GM19193 (cell line): Measurements from ENCODE around the gene CCR5.

ENCODE experiments used
- POLR2A ChIP-seq: IDR thresholded peaks from 4 replicates; pipeline ENCODE4 v1.6.1; 2011; ENCODE audit not compliant: insufficient read depth, insufficient read length; ENCODE audit errors: extremely low read depth

The CCR5 gene

GRCh38 chr3:46354478-46354877, 16.3 kb upstream of the CCR5 start:
- TF ChIP-seq POLR2A, result no peak

- TF ChIP-seq POLR2A, result no peak
These were observed 15.8 kb upstream of the CCR5 start for GRCh38 chr3:46354984-46355383.

GRCh38 chr3:46356276-46356675, 14.5 kb upstream of the CCR5 start:
- TF ChIP-seq POLR2A, result no peak

GRCh38 chr3:46356909-46357308, 13.8 kb upstream of the CCR5 start:
- no peak for TF ChIP-seq POLR2A

- no peak for TF ChIP-seq POLR2A
These were observed 12.3 kb upstream of the CCR5 start for GRCh38 chr3:46358466-46358865.

GRCh38 chr3:46359733-46360493, 10.8 kb upstream of the CCR5 start:
- TF ChIP-seq POLR2A, result no peak

- TF ChIP-seq POLR2A, result no peak
These were observed 9.8 kb upstream of the CCR5 start for GRCh38 chr3:46360907-46361306.

- no peak for TF ChIP-seq POLR2A
These were observed 9.1 kb upstream of the CCR5 start for GRCh38 chr3:46361408-46362283.

GRCh38 chr3:46365041-46365440, 5.7 kb upstream of the CCR5 start:
- no peak for TF ChIP-seq POLR2A

- TF ChIP-seq POLR2A, result no peak
These were observed 4.8 kb upstream of the CCR5 start for GRCh38 chr3:46365737-46366524.

- no peak for TF ChIP-seq POLR2A
These were observed 2.9 kb upstream of the CCR5 start for GRCh38 chr3:46367811-46368210.

GRCh38 chr3:46368569-46368968, 2.2 kb upstream of the CCR5 start:
- no peak for TF ChIP-seq POLR2A

GRCh38 chr3:46369151-46369550, 1.6 kb upstream of the CCR5 start:
- TF ChIP-seq POLR2A, result no peak

- no peak for TF ChIP-seq POLR2A
These were observed 1.0 kb upstream of the CCR5 start for GRCh38 chr3:46369675-46370132.
